HL-60 (cell line): ENCODE results near the gene PHETA2.
"Not testable (repeated sequence)": the region's sequence is repeated elsewhere in the genome, so short reads cannot be mapped to it uniquely, and the experiment has no call there.

Source experiments
- DNase-seq, 2 experiments: peaks; one replicate each; pipeline ENCODE4 v3.0.0-alpha.2; 2010 to 2020; ENCODE audit warnings: low read depth in 1 of 2, low spot score in 1 of 2
- H3K27ac ChIP-seq: fragments of 250-450 bp; sonication (Bioruptor Pico); replicated peaks from 2 replicates; pipeline ENCODE4 v1.5.1; 2020; ENCODE audit warnings: mild to moderate bottlenecking, moderate library complexity
- H3K27me3 ChIP-seq: fragments of 250-450 bp; sonication (Bioruptor Pico); 2 replicates; pipeline ENCODE4 v1.5.1; 2021; ENCODE audit warnings: mild to moderate bottlenecking, moderate library complexity; ENCODE audit not compliant: insufficient read depth, poor library complexity, severe bottlenecking
- H3K4me3 ChIP-seq: replicated peaks from 2 replicates; pipeline ENCODE4 v1.5.1; 2011; ENCODE audit warnings: mild to moderate bottlenecking, control low read depth, low read length; ENCODE audit not compliant: insufficient read depth
- GABPA ChIP-seq: IDR thresholded peaks from 2 replicates; pipeline ENCODE4 v1.6.1; 2012; ENCODE audit warnings: low read depth
- POLR2AphosphoS5 ChIP-seq: IDR thresholded peaks from 2 replicates; pipeline ENCODE4 v1.6.1; 2012; ENCODE audit warnings: low read depth
- SPI1 ChIP-seq: IDR thresholded peaks from 2 replicates; pipeline ENCODE4 v1.6.1; 2012; ENCODE audit warnings: low read depth, mild to moderate bottlenecking, borderline replicate concordance
- TF ChIP-seq, protein P1 (sequence below): IDR thresholded peaks from 2 replicates; pipeline ENCODE4 v1.6.1; 2012; ENCODE audit warnings: low read depth; ENCODE audit not compliant: insufficient replicate concordance
- TF ChIP-seq, protein P2 (sequence below): IDR thresholded peaks from one replicate; pipeline ENCODE4 v1.5.1; 2011; ENCODE audit warnings: low read length, control low read depth, inconsistent platforms; ENCODE audit not compliant: insufficient read depth

The PHETA2 gene

DNA sequence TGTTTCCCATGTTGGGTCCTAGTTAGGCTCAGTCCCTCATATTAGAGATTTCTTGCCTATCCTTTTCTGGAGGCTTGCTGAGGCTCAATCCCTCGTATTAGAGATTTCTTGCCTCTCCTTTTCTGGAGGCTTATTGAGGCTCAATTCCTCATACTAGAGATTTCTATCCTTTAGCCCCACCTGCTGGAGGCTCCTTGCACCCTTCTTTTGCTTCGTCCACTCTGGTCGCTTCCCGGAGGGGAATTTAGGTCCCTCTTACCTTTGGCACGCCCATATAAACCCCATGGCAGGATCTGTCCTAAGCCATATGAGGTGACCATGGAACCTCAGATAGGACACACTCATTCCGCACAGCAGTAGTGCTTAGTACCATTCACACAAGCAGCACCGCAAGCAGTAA, 40.7 kb downstream of the PHETA2 start:
- TF ChIP-seq GABPA (no peak), POLR2AphosphoS5 (no peak), SPI1 (no peak)
- TF ChIP-seq, protein P1, sequence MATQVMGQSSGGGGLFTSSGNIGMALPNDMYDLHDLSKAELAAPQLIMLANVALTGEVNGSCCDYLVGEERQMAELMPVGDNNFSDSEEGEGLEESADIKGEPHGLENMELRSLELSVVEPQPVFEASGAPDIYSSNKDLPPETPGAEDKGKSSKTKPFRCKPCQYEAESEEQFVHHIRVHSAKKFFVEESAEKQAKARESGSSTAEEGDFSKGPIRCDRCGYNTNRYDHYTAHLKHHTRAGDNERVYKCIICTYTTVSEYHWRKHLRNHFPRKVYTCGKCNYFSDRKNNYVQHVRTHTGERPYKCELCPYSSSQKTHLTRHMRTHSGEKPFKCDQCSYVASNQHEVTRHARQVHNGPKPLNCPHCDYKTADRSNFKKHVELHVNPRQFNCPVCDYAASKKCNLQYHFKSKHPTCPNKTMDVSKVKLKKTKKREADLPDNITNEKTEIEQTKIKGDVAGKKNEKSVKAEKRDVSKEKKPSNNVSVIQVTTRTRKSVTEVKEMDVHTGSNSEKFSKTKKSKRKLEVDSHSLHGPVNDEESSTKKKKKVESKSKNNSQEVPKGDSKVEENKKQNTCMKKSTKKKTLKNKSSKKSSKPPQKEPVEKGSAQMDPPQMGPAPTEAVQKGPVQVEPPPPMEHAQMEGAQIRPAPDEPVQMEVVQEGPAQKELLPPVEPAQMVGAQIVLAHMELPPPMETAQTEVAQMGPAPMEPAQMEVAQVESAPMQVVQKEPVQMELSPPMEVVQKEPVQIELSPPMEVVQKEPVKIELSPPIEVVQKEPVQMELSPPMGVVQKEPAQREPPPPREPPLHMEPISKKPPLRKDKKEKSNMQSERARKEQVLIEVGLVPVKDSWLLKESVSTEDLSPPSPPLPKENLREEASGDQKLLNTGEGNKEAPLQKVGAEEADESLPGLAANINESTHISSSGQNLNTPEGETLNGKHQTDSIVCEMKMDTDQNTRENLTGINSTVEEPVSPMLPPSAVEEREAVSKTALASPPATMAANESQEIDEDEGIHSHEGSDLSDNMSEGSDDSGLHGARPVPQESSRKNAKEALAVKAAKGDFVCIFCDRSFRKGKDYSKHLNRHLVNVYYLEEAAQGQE, result no peak
- TF ChIP-seq, protein P2, sequence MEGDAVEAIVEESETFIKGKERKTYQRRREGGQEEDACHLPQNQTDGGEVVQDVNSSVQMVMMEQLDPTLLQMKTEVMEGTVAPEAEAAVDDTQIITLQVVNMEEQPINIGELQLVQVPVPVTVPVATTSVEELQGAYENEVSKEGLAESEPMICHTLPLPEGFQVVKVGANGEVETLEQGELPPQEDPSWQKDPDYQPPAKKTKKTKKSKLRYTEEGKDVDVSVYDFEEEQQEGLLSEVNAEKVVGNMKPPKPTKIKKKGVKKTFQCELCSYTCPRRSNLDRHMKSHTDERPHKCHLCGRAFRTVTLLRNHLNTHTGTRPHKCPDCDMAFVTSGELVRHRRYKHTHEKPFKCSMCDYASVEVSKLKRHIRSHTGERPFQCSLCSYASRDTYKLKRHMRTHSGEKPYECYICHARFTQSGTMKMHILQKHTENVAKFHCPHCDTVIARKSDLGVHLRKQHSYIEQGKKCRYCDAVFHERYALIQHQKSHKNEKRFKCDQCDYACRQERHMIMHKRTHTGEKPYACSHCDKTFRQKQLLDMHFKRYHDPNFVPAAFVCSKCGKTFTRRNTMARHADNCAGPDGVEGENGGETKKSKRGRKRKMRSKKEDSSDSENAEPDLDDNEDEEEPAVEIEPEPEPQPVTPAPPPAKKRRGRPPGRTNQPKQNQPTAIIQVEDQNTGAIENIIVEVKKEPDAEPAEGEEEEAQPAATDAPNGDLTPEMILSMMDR, result no peak
- peak in 1 of 2 experiments; percentile 14 for DNase-seq
- no peak overlapping the region for H3K4me3 ChIP-seq
- no peaks in the 10 kb centered on the region for H3K27me3 ChIP-seq
- no peak overlapping the region for H3K27ac ChIP-seq

DNA sequence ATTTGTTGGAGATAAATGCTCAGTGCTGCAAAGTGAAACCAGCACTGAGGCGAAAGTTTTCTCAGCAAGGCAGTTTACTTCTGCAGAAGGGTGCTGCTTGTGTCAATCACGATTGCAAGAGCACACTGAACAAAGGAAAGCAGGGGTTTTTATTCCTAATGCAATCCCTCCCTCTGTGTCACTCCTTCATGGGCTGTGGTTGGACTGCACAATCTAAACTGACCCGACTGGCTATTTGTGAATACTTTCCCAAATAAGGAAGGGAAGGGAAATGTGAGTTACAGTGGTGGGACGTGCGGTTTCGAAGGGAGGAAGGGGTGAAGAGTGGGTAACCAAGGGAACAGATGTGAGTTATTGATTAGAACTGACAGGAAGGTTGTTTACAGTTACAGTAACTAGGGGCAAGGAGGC, 41.4 kb downstream of the PHETA2 start:
- H3K27me3 ChIP-seq, H3K4me3 ChIP-seq, H3K27ac ChIP-seq, DNase-seq: not testable (repeated sequence)

DNA sequence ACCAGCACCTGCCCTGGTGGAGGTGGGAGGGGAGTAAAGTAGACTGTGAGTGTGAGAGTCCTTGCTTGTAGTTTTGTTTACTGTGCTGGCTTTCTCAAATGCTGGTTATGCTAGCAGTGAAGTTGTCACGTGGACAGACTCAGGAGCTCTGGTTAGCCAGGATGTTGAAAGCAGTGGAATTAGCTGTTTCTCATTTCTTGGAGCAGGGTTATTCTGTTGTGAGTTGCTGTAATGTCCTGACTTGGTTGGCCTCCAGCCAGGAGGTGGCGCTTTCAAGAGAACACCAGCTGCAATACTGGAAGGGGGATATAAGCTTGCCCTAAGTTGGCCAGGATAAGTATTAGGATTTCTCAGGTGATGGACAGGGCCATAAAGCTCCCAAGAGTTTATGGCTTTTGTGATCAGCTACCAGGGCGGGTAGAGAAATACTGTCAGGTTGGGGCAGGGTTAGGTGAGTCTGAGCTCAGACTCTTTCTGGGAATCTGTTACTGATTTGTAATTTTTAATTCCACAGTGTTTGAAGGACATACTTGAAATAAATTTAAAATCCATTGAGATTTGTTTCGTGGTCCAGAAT, 42.9 kb downstream of the PHETA2 start:
- no peak for TF ChIP-seq SPI1
- no peak for TF ChIP-seq GABPA
- TF ChIP-seq POLR2AphosphoS5, result no peak
- TF ChIP-seq, protein P1, result no peak
- TF ChIP-seq, protein P2, result no peak
- DNase-seq, result no peak
- Histone ChIP-seq H3K27ac (no peak overlapping the region), H3K27me3 (no peaks in the 10 kb centered on the region), H3K4me3 (no peak overlapping the region)

DNA sequence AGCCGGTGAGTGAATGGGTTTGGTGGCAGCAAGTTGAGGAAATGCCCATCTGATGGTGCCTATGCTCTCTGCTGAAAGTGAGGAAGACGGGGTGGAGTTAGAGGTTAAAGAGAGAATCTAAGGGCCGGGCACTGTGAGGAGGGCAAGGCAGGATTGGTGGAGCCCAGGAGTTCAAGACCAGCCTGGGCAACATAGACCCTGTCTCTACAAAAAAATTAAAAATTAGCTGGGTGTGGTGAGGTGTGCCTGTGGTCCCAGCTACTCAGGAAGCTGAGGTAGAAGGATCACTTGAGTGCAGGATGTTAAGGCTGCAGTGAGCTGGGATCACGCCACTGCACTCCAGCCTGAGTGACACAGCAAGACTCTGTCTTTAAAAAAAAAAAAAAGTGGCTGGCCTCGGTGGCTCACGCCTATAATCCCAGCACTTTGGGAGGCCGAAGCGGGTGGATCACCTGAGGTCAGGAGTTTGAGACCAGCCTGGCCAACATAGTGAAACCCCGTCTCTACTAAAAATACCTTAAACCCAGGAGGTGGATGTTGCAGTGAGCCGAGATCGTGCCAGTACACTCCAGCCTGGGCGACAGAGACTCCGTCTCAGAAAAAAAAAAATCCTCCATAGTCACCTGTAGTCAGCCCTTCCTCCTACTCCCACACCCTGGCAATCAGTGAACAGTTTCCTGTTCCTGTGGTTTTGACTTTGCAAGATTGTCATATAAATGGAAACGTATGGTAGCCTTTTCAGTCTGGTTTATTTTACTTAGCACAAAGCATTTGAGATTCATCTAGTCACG, 46.4 kb downstream of the PHETA2 start:
- H3K27me3 ChIP-seq, H3K4me3 ChIP-seq, H3K27ac ChIP-seq: not testable (repeated sequence)
- peak in 1 of 2 experiments; percentile 30 for DNase-seq

DNA sequence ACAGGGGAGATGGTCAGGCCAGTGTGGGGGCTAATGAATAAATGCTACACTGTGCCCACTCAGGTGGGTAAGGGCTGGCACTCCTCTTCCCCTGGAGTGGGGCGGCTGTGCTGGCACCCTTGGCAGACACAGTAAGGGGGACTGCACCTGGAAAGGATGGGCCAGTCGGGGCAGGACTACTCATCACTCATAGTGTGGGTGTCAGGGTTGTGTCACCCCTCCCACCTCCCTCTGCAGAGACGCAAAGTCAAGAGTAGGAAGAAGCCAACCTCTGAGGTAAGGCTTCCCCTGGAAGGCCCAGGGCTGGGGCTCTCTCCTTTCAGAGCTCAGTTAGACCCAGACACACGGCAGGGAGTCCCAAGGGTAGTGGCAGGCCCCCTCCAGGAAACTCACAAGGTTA, 49.5 kb downstream of the PHETA2 start:
- not testable (repeated sequence) for H3K4me3 ChIP-seq, DNase-seq, H3K27ac ChIP-seq, H3K27me3 ChIP-seq
